Measurements from ENCODE around the gene ADAMTS2.
"Not testable (repeated sequence)": the region's sequence is repeated elsewhere in the genome, so short reads cannot be mapped to it uniquely, and the experiment has no call there.

Gene ADAMTS2

DNA sequence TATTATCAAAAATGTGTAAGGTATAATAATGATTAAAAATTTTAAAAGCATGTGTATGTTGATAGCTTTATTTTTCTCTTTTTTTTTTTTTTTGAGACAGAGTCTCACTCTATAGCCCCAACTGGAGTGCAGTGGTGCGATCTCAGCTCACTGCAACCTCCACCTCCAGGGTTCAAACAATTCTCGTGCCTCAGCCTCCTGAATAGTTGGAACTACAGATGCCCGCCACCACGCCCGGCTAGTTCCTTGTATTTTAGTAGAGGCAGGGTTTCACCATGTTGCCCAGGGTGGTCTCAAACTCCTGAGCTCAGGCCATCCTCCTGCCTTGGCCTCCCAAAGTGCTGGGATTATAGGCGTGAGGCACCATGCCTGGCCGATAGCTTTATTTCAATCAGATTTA is 20.9 kb downstream of the ADAMTS2 start:
- not testable (repeated sequence) for DNase-seq

DNA sequence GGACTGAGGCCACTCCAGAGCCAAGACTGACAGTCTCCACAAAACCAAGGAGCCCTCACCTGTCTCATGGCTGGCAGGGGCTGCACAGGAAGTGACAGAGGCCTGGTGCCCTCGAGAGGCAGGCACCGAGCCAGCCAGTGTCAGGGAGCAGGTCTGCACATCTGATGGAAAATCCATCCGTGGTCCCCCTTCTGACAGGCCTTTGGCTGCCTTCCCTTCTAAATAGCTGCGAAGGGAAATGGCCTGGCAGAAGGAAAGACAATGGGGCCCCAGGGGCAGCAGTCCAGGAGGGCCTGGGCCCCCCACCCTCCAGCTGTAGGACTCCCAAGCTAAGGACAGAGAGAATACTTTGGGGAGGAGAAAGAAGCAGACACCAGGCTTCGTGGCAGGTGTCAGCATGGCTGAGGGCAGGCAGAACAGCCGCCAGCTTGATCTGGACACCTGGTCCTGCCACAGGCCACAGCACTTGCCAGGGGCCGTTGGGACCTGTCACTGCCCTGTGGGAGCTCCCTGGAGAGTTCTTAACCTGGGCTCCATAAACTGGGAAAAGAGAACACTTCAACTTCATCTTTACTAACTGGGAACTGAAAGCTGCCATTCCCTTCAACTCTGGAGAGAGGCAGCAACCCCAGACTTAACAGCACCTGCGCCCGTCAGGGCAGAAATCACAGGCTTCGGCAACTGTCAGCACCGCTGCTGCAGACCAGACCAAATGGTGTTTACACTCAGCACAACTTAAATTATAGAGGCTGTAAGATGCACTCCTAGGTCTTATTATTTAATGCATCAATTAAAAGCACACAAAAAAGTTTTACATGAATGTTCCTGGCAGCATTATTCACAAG is 22.0 kb downstream of the ADAMTS2 start:
- no peak for DNase-seq

- no peak for DNase-seq
These were observed 22.9 kb downstream of the ADAMTS2 start for GRCh38 chr5:179322071-179323025.

- no peak for DNase-seq
These were observed 23.9 kb downstream of the ADAMTS2 start for GRCh38 chr5:179321206-179321987.

DNA sequence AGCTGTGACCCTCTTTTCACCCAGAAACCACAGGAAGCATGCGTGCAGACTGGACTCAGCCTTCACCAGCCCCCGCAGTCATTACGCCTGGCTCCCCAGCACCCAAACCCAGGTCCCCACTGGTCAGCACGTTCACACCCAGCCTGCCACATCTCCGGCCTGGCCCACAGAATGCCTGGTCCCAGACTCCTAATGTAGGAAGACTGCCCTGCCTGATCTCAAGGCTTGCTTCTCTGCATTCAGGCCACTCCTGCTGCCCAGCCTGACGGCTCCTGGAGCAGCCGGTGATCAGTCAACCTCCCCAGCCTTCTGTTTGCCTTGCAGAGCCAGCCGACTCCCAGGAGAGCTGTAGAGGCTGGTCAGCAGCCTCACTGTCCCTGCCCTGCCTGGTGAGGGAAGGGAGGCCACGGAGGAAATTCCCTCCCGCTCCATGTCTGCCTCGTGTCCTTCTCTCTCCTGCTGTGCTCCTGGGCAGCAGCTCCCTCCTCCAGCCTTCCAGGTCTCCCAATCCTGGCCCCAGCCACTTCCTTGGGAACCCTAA is 25.4 kb downstream of the ADAMTS2 start:
- DNase-seq: no peak

DNA sequence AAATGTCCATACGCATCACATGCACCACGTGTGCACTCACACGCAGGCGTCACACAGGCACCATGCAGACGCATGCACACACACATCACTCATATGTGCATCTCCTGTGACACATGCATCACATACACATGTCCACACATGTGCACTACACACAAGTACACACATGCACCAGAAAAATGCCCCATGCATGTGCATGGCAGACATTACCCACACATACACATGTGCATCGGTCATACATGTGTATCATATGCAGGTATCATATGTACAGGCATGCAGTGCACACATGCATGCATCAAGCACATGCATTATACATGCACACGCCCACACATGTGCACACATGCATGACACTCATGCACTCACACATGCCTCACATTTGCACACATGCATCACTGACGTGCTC is 26.1 kb downstream of the ADAMTS2 start:
- no peak for DNase-seq

GRCh38 chr5:179318221-179318955 is 26.9 kb downstream of the ADAMTS2 start:
- no peak for DNase-seq

GRCh38 chr5:179317411-179318220 is 27.6 kb downstream of the ADAMTS2 start:
- no peak for DNase-seq

DNA sequence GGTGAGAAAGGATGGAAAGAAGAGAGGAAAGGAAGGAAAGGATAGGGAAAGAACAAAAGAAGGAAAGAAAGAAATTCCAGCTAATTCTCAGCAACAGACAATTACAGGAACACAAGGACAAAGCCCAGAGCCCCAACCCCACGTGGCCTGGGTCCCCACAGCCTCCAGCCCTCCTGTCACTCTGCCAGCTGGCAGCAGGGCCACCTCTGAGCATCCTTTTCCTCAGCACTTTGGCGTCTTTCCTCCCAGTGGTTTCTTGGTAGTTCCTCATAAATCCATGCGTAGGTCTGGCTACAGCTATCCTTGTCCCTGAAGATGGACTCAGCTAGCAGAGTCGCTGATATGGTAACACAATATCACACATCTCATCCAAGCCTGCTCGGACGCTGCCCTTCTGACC is 28.3 kb downstream of the ADAMTS2 start:
- no peak for DNase-seq

GRCh38 chr5:179316111-179316551 is 29.1 kb downstream of the ADAMTS2 start:
- DNase-seq: no peak

- no peak for DNase-seq
These were observed 29.8 kb downstream of the ADAMTS2 start for GRCh38 chr5:179315356-179315890.

DNA sequence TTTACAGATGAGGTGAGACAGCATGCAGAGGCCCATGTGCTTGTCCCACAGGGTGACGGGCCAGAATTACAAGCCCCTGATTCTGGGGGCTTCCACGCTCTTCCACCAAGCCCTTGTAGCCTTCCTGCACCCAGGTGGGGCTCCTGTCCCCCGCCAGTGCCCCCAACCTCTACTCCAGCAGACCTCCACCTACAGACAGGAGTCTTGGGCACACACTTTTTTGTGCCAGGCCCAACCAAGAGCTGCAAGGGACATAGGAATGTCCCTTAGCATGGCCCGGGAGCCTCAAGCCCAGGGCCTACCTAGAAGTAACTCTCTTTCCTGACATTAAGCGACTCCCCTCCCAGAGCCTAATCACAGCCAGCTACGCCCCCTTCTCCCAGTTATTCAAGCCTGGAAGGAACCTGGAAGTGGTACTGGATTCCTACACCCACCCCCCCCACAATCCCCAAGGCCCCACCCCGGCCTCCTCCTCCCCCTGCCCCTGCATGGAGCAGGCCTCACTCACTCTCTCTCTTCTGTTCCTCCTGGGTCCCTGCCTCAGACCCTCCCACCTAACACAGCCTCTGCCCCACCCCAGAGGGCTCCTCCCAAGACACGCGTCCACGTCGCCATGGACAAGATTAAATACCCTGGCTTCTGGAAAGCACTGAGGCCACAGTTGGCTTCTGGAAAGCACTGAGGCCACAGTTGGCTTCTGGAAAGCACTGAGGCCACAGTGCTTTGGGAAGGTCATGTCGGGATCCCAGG is 30.5 kb downstream of the ADAMTS2 start:
- DNase-seq: no peak

DNA sequence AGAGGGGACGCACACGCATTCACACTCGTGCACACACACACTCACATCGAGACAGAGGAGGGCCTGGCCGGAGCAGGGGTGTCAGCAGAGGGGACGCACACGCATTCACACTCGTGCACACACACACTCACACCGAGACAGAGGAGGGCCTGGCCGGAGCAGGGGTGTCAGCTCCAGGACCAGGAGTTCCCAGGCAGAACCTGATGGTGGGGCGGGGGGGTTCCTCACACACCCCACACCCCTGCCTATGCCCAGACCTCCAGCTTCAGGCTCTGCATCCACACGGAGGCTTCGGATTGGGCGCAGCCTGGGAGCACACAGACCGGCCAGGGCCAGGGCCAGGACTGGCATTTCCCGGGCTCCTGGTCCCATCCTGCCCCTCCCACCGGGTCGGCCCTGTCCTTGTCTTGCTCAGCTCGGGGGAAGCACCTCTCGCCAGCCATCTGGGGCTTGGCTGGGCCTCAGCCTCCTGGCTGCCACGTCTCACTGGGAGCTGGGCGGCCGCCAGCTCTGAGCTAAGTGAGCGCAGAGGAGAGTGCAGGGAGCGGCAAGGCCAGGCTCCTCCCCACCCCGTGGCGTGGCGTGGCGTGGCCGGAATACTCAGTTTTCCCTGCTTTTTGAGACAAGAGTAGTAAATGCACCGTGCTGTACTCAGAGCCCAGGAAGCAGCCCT is 31.3 kb downstream of the ADAMTS2 start:
- no peak for DNase-seq

DNA sequence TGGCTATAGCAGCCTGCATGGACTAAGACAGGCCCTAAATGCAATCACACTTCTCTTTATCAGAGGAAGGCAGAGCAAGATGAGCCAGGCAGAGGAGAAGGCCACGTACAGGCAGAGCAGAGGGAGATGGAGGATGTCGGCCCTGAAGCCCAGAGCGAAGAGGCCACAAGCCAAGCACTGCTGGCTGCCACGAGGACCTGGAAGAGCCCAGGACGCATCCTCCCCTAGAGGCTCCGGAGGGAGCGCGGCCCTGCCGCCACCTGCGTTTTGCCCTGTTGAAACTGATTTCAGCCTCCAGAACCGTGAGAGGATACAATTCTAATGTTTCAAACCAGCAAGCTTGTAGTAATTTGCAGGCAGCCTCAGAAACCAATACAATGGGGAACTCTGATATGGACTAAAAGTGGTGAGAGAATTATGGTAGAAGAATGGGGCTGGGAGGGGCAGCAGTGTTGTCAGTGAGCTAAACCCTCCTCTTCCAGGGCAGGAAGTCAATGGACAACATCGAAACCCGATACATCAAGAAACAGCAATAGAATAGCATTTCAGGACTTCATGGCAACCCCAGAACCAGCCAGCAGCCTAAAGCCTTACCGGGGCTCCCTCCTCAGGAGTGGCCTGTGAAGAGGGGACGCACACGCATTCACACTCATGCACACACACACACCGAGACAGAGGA is 32.6 kb downstream of the ADAMTS2 start:
- DNase-seq: no peak

- DNase-seq: no peak
These were observed 33.7 kb downstream of the ADAMTS2 start for GRCh38 chr5:179311581-179311980.

DNA sequence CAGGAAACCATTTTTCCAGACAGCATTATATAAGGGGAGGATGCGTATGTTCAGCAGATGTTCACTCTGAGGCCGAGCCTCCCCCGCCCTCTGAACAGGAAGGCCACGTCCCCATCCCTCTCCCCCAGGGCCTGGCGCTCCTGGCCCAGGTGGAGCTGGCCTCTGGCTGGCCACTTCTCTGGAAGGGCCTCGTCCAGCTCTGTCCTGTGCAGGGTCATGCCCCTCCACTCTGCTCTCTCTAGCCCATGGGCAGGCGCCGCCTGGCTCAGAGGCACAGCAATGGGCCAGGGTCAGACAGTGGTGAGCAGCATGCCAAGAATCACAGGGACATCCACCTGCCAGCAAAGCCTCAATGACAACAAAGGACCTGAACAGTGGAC is 34.2 kb downstream of the ADAMTS2 start:
- DNase-seq: no peak

DNA sequence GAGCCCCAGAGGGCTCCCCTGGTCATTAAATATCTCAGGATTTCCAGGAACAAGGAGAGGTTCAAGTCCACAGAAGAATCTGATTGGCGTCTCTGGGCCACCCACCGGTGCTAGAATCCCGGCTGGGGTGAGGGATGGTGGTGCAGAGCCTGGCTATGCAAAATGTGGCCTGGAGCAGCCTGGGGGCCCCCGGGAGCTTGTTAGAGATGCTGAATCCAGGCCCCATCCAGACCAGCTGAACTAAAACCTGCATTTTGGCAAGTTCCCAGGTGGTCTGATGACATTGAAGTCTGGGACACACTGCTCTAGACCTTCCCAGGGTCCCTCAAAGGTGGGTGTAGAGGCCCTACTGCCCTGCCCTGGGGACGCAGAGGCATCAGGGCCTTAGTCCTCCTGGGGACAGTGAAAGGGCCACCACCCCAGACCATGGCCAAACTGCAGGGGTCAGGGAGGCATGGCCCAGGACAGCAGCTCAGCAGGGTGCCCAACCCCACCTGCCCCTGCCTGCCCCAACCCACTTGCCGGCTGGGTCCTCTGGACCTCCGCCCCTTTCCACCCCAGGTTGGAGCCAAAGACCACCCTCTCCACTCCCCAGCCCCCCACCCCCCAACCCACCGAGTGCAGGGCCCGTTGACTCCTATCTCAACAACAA is 34.7 kb downstream of the ADAMTS2 start:
- no peak for DNase-seq

DNA sequence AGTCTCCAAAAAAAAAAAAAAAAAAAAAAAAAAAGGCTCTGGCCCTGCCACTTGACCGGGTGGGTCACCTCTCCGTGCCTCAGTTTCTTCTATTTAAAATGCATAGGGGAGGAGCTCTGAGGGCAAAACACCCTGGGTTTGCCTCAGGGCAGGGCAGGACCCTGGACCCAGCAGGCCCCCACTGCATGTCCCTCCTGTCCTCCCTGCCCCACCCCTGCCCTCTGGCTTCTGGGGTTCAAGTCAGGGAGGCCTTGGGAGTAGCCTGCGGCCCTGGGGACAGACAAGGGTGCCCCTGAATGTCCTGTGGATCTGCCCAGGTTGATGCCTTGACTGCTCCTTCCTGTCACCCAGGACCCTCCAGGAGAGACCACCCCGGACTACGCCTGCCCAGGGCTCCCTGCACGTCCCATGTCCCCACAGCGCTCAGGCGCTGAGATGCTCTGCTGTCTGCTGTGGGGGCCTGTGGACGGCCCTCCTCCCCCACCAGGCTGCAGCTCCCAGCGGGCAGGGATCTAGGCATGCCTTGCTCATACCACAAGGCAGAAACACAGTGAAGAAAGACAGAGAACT is 35.4 kb downstream of the ADAMTS2 start:
- no peak for DNase-seq

All from NCI-H526 treated with DMSO at 0.1 percent for 48 hours (cell line).